OCI-LY1 (cell line): ENCODE results near the gene ZNRF3.

Experiments used
- CTCF ChIP-seq: fragments of 200-600 bp; sonication (generic), shearing (Covaris generic); IDR thresholded peaks from 2 replicates; pipeline ENCODE4 v1.5.1; 2017; ENCODE audit warnings: mild to moderate bottlenecking, antibody characterized with exemption, low read length, moderate library complexity, mixed read lengths
- EZH2 ChIP-seq: fragments of 200-600 bp; sonication (generic), shearing (Covaris generic); IDR thresholded peaks from 2 replicates; pipeline ENCODE4 v1.8.0; 2017; ENCODE audit warnings: borderline replicate concordance, mixed run types, mild to moderate bottlenecking, antibody characterized with exemption, low read length, moderate library complexity, mixed read lengths

DNA sequence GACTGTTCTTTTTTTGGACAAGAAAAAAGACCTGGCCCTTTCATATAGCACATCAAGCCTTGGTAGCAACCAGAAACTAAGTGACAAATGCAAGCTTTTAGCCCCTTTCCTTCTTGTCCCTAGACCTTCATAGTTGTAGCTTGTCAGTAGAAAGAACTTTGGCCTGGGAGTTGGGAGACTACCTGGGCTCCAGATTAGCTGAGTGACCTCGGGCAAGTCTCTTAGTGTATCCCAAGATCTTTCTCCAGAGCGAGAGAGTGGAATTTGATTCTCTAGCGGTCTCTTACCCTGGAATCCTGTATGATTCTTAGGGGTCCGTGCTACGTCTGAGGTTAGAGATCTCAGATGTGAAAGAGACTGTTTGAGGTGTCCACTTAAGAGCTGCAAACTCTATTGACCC lies 59.0 kb downstream of the ZNRF3 start:
- TF ChIP-seq CTCF (no peak), EZH2 (no peak)
